H54 (cell line): Measurements from ENCODE around the gene BCORL1.

ENCODE experiments used
- DNase-seq: peaks from one replicate; pipeline ENCODE4 v3.0.0; 2011; ENCODE audit warnings: low spot score, mixed read lengths; ENCODE audit not compliant: insufficient read length
- FAIRE-seq: peaks from 3 replicates; lab custom pipeline; 2011; peaks lifted over from hg19 to GRCh38; lab: Jason Lieb, UNC
- POLR2A ChIP-seq: IDR thresholded peaks from 2 replicates; pipeline ENCODE4 v1.6.1; 2011; ENCODE audit warnings: low read depth, mild to moderate bottlenecking, low read length

The BCORL1 gene

DNA sequence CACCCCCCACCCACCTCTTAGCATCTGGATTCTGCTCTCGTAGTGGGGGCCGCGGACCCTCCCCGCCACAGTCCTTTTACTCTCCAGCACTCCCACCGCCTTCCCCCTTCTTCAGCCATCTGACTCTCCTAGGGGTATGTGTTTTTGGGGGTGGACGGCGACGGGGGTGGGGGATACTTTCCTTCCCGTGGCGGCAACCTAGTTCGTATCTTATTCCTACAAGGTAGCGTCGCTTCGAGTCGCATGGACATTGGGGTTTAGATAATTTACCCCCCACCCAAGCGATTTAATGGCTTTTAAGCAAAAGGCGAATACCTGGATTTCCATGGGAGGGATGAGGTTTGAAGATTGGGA, 1.3 kb upstream of the BCORL1 start:
- TF ChIP-seq POLR2A, result no peak
- no peak for FAIRE-seq
- no peak for DNase-seq

DNA sequence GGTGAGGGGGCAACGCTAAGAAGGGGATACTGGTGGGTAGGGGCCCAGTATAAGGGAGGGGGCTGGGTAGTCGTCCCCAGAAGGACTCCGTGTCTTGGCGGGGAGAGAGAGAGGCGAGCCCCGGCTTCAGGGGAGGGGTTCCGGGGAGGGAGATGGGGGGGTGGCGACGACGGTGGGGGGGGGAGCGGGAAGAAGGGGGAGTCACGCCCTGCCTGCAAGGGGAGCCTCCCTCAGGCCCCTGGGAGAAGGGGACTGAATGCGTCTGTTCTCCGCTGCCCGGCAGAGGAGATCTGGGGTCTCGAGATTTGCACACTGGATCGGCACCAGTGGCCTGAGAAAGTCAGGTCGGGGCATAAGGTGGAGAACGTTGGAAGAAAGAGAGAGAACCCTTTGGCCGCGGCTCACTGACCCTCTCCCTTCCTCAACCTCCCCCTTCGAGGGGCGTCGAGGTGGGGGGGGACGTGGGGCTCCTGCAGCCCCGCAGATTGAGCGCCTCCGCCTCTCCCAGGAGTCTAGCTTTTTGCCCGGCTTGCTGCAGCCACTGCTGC, 609 bp upstream of the BCORL1 start:
- no peak for FAIRE-seq
- no peak for DNase-seq
- peak; percentile 29; the same call in 1 of the 2 replicates for TF ChIP-seq POLR2A

DNA sequence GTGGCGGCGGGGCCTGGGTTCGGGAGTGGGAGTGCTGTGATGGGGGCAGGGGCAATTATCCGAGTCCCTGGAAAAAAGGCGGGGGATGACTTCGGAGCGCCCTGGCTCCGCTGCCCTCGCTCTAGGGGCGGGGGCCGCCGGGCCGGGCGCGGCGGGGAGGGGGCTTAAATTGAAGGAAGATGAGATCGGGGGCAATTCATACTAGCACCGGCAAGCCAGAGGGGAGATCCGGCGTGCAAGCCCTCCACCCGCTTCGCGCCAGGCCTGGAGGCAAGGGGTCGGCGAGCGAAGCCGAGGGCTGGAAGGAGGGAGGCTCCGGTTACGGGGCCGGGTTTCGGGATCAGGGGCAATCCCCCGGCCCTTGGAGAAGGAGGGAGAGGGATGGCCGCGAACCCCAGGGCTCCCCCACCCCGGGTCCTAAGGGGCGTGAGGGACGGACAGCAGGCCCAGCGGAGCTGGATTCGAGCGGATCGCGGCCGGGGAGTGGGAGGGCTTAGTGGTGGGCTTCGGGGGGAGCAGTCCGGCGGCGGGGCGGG, 1.2 kb downstream of the BCORL1 start:
- DNase-seq, result peak; percentile 41
- TF ChIP-seq POLR2A, result no peak

DNA sequence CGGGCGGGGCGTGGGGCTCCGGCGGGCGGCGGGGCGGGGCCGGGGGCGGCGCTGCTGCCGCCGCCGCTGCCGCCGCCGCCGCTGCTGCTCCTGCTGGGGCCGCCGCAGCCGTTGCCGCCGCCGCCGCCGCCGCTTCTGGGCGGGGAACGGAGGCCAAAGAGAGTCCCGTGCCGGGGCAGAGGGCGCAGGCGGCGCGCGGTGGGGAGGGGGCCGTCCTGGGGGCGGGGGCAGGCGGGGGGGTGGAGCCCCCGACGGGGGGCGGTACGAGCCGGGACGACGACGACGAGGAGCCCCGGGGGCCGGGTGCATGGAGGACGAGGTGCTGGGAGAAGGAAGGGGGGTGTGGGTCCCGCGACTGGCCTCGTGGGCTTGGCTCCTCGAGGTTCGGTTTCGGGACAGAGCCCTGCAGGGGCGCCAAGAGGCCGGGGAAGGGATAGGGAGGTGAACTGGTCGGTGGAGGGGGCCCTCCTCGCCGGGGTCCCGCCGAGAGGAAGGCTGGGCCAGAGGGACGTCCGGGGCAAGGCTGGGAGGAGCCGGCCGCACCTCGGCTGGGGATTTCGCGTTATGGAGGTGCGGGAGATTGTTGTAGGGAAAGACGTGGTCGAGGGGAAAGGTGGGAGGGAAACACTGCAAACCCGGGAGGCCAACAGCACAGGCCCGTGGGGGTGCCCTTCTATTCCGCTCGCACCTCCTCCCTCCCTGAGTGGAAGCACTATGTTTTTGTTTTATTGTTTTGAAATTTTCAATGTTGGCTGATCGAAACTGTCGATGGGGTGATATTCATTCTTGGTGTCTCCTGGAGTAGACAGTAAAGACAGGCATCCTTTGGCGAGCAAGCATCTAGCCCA, 1.9 kb downstream of the BCORL1 start:
- no peak for TF ChIP-seq POLR2A
- DNase-seq (peak; percentile 47), FAIRE-seq (no peak)

More for the DNA sequence above, 1.2 kb downstream of the BCORL1 start:
- no peak for FAIRE-seq

DNA sequence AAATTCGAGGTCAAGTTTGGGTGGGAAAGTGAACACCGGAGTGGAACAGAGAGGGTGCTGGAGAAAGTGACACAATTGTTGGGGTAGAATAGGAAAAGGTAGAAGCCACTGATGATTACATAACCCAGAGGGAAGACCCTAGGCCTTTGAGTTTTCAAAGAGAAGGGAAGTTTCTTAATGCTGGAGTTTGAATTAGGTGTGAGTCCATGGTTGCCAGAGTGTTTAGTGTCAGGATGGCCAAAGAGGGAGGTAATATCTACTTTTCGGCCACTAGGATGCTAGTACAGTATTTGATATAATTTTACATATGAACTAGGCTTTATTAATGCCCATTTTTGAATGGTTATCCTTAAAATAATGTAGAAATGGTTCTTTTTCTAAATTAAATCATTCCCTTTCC, 5.4 kb downstream of the BCORL1 start:
- DNase-seq (no peak), FAIRE-seq (no peak)
- TF ChIP-seq POLR2A, result no peak

DNA sequence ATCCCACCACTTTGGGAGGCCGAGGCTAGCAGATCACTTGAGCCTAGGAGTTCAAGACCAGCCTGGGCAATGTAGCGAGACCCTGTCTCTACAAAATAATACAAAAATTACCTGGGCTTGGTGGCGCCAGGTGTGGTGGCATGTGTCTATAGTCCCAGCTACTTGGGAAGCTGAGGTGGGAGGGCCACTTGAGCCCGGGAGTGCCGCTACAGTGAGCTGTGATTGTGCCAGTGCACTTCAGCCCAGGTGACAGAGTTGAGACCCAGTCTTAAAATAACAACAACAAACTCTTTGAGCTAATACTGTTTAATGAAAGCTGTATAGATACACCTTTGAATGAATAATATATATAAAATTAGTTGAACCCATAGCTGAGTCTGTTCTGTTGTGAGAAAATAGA, 9.7 kb downstream of the BCORL1 start:
- no peak for FAIRE-seq
- TF ChIP-seq POLR2A, result no peak

DNA sequence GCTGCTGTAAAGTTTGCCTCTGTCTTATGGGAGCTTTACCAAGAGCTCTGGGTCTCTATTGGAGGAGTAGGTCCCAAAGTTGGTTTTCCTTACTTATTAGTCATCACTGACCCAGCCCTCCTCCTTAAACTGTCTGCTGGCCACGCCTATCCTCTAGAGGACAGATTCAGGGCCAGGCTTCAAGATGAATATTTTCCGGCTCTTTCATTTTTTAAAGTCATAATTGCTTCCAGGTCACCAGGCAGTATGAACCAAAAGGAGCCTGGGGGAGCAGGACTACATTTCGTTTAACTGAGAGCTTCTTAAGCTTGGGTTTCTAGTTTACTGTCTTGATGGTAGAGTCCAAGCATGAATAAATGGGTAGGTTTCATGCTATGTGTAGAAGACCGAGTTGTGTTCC, 13.7 kb downstream of the BCORL1 start:
- FAIRE-seq (peak; percentile 62), DNase-seq (peak; percentile 70)
- TF ChIP-seq POLR2A, result no peak

More for the DNA sequence above, 9.7 kb downstream of the BCORL1 start:
- no peak for DNase-seq

DNA sequence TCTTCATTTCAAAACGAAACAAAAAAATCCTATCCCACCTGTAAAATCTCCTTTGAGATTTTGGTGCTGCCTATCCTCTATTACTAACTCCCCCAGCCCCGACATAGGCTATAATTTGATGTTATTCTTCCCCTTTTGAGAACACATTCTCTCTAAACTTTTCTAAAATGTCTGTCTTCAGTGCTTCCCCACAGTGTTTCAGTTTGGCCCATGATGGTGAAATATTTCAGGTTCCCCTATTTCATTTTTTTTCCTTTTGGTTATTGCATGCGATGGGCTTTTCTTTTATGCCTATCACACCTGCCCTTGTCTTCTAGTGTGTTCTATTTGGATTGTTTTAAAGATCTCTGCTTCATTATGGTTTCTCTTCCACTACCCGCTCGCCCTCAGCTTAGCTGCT, 14.7 kb downstream of the BCORL1 start:
- TF ChIP-seq POLR2A, result no peak
- DNase-seq (no peak), FAIRE-seq (no peak)

DNA sequence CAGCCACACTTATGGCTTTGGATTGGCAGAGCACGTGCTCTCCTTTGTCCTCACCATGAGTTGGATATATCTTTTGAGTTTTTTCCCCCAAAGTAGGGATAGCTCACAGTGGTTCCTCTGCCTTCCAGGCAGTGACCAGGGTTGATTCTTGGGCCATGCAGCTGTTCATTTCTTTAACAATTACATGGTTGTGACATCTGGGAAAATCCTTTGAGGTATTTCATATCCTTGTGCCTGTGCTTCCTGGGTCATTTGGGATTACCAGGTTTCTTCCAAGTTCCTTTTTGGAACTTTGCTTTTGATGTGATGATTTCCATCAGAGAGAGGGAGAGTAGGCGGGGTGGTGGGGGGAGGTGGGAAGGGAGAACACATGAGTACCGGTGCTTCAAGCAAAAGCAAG, 15.6 kb downstream of the BCORL1 start:
- DNase-seq (no peak), FAIRE-seq (no peak)
- TF ChIP-seq POLR2A, result no peak

DNA sequence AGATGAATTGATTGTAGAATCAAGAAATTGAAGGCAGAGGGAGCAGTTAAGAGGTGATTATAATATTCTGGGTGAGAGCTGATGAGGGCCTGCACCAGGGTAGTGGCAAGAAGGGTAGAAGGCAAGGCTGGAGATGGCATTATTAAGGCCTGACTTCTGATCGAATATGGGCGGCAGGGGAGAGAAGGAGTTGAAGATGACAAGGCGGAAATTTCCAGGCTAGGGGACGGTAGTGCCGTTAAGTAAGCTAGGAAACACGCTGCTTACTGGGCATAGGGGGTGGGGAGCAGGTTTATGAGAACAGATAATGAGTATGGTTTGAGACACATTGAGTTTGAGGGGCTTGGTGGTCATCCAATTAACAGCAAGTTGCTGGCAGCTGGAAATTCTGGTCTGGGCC, 19.5 kb downstream of the BCORL1 start:
- TF ChIP-seq POLR2A, result no peak

DNA sequence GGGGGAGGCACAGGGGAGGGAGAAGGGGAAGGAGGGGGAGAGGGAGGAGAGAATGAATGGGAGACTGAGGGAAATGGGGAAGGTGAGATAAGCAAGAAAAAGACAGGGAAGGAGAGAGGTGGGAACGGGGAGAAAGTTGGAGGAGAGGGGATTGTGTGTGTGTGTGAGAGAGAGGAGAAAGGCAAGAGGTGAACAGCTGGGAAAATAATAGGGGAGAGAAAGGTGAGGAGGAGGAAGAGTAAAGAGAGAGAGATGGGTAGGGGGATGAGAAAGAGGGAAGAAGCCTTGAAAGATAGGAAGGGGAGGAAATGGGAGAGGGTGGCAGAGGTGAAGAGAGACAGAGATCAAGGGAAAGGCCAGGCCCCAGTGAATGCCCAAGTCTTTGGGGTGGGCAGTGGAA, 20.1 kb downstream of the BCORL1 start:
- TF ChIP-seq POLR2A, result no peak
- FAIRE-seq (no peak), DNase-seq (no peak)

More for the DNA sequence above, 19.5 kb downstream of the BCORL1 start:
- FAIRE-seq (no peak), DNase-seq (no peak)

DNA sequence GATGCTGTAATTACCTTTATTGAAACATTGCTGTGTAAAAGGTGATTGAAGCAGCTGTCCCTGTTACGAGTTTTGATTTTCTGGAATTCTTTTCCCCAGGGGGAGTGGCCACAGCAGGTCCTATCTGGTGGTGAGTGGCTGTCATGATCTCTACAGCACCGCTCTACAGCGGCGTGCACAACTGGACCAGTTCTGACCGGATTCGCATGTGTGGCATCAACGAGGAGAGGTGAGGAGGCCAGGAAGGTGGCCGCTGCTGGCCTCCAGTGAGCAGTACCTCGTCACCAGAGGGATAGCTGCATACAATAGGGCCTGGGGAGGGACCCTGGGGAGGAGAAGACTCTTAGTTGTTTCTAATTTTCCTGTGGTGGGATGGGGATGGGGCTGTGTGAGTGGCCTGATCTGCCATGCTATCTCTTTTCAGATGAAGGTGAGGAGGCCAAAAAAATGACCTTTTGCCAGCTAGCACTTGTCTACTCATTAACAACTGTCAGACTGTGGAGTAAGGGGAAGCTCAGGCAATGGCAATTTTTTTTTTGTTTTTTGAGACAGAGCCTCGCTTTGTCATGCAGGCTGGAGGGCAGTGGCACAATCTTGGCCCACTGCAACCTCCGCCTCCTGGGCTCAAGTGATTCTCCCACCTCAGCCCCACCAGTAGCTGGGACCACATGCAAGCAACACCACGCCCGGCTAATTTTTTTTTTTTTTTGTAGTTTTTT, 22.8 kb downstream of the BCORL1 start:
- FAIRE-seq, result no peak
- no peak for DNase-seq
- TF ChIP-seq POLR2A, result no peak

DNA sequence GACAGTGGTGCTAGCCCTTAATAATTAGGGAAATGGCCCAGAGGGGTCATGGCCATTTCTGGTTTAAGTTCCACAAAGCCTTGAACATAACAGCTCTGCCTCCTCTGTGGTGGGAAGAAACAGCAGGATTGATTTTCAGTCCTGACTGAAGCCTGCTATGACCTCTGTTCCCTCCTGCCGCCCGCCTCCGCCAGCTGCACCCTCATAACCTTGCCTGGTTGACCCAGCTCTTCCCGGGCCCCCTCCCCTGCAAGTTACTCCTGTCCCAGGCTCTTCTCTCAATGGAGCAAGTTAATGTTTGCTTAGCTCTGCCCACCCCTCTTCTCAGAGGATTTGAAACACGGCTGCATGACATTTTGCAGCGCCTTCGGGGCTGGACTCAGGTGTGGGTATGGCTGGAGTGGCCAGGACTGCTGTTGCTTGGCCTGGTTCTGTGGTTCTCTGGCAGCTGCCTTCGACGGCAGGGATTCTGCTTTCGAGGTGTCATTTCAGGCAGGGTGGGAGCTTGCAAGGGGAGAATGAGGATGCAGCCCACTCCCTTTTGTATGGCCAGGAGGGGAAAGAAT, 27.3 kb downstream of the BCORL1 start:
- no peak for TF ChIP-seq POLR2A
- FAIRE-seq (no peak), DNase-seq (no peak)

DNA sequence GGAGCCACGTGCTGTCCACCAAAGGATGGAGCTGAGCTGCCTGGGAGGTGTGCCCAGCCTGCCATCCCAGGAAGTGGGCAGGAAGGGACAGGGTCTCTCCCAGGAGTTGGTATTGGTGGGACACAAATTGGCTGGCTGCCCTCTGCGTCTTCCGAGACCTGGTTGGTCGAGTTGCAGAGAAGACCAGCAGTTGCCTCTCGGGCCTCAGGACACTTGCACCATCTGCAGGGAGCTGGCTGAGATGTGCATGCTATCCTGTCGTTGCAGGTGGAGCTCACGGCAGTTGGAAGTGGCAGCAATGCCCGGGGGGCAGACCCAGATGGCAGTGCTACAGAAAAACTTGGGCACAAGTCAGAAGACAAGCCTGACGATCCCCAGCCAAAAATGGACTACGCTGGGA, 30.2 kb downstream of the BCORL1 start:
- FAIRE-seq, result no peak
- DNase-seq, result no peak
- no peak for TF ChIP-seq POLR2A
